ENCODE data around the gene DNAJC22.

DNA sequence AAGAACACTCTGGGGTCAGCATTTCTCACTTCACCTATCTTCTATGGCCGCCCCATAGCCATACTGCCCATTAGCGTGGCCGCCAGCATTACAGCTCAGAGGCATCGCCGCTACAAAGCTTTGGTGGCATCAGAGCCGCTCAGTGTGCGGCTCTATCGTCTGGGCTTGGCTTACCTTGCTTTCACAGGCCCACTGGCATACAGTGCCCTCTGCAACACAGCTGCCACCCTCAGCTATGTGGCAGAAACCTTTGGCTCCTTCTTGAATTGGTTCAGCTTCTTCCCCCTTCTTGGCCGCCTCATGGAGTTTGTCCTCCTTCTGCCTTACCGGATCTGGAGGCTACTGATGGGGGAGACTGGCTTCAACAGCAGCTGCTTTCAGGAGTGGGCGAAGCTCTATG lies 2.6 kb downstream of the DNAJC22 start:
- TF ChIP-seq, protein P1, sequence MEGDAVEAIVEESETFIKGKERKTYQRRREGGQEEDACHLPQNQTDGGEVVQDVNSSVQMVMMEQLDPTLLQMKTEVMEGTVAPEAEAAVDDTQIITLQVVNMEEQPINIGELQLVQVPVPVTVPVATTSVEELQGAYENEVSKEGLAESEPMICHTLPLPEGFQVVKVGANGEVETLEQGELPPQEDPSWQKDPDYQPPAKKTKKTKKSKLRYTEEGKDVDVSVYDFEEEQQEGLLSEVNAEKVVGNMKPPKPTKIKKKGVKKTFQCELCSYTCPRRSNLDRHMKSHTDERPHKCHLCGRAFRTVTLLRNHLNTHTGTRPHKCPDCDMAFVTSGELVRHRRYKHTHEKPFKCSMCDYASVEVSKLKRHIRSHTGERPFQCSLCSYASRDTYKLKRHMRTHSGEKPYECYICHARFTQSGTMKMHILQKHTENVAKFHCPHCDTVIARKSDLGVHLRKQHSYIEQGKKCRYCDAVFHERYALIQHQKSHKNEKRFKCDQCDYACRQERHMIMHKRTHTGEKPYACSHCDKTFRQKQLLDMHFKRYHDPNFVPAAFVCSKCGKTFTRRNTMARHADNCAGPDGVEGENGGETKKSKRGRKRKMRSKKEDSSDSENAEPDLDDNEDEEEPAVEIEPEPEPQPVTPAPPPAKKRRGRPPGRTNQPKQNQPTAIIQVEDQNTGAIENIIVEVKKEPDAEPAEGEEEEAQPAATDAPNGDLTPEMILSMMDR (conservative IDR thresholded peaks at IDR 0.05 in 1 of 2, IDR thresholded peaks at IDR 0.05 in 1 of 2; ENCODE audit: extremely low read depth in 1 of 2, insufficient read depth in 1 of 2, low read depth in 1 of 2, low read length in 2 of 2): no peak
- TF ChIP-seq EZH2 (IDR thresholded peaks at IDR 0.05; ENCODE audit: borderline replicate concordance, low read length): no peak

Measured in mammary epithelial cell (primary cell).